BJ (cell line): ENCODE data around the gene IGF2R. TPM values are rescaled to one million over a fixed set of nuclear protein-coding genes. Genes with fewer than 3 reads are reported as not detected.
"Not testable (repeated sequence)": the region's sequence is repeated elsewhere in the genome, so short reads cannot be mapped to it uniquely, and the experiment has no call there.

ENCODE experiments used
- CTCF ChIA-PET: fragments of 350-600 bp; formaldehyde crosslinking; extraction: SDS; loops from one replicate; lab custom pipeline; 2021; ENCODE audit warnings: antibody characterized with exemption, inconsistent platforms; lab: Yijun Ruan, JAX
- POLR2A ChIA-PET: fragments of 300-600 bp; sonication (Branson Sonifier 250); formaldehyde crosslinking; extraction: SDS; loops from one replicate; lab custom pipeline; 2021; ENCODE audit warnings: antibody characterized with exemption; lab: Charles Lee
- DNase-seq: peaks from one replicate; pipeline ENCODE4 v3.0.0-alpha.2; 2011; ENCODE audit warnings: low read depth
- H3K27me3 ChIP-seq: 2 replicates; pipeline ENCODE4 v1.6.0; 2011; ENCODE audit warnings: low read length; ENCODE audit not compliant: control insufficient read depth, insufficient read depth
- H3K36me3 ChIP-seq: 2 replicates; pipeline ENCODE4 v1.5.1; 2011; ENCODE audit warnings: low read length; ENCODE audit not compliant: control insufficient read depth, insufficient read depth
- H3K4me3 ChIP-seq: 2 replicates; pipeline ENCODE4 v1.5.1; 2011; ENCODE audit warnings: low read depth, mild to moderate bottlenecking, control low read depth, low read length
- CTCF ChIP-seq: IDR thresholded peaks from 2 replicates; pipeline ENCODE4 v1.5.1; 2011; ENCODE audit warnings: low read depth, mild to moderate bottlenecking, control low read depth, inconsistent platforms, low read length, moderate library complexity; ENCODE audit not compliant: insufficient read depth
- polyA plus RNA-seq: library from polyadenylated mRNA; depleted of rRNA; stranded (reverse); fragments of >200 nt; gene quantifications from 2 replicates; pipeline ENCODE4 v1.2.3, GENCODE V29; 2011

The IGF2R gene
- polyA plus RNA-seq, 1 experiment: 39.4 TPM

GRCh38 chr6:160121558-160121957, 152.7 kb downstream of the IGF2R start, which contains the start of gene SLC22A1:
Gene SLC22A1, plus strand, starts transcription at chr6:160121815. Its CDS starts 121 bp downstream, at chr6:160121936.
- DNase-seq: no peak
- ChIA-PET CTCF (no interaction called here), POLR2A (no interaction called here)
- H3K36me3 ChIP-seq: no peaks in the 10 kb centered on the region; the same call in 1 of the 2 replicates
- TF ChIP-seq CTCF: no peak
- no peaks in the 10 kb centered on the region for H3K27me3 ChIP-seq
- no peak within 1 kb of the TSS for H3K4me3 ChIP-seq

DNA sequence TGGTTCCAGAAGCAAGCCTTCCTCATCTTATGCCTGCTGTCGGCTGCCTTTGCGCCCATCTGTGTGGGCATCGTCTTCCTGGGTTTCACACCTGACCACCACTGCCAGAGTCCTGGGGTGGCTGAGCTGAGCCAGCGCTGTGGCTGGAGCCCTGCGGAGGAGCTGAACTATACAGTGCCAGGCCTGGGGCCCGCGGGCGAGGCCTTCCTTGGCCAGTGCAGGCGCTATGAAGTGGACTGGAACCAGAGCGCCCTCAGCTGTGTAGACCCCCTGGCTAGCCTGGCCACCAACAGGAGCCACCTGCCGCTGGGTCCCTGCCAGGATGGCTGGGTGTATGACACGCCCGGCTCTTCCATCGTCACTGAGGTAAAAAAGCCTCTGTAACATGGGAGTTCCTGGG, 153.1 kb downstream of the IGF2R start:
- H3K4me3 ChIP-seq: no peak overlapping the region
- TF ChIP-seq CTCF: no peak
- ChIA-PET CTCF (no interaction called here), POLR2A (no interaction called here)
- no peaks in the 10 kb centered on the region; the same call in 1 of the 2 replicates for H3K36me3 ChIP-seq
- no peaks in the 10 kb centered on the region for H3K27me3 ChIP-seq
- no peak for DNase-seq

GRCh38 chr6:160122744-160123143, 153.9 kb downstream of the IGF2R start:
- Histone ChIP-seq H3K36me3 (no peaks in the 10 kb centered on the region; the same call in 1 of the 2 replicates), H3K27me3 (no peaks in the 10 kb centered on the region), H3K4me3 (no peak overlapping the region)
- no peak for DNase-seq
- no peak for TF ChIP-seq CTCF
- CTCF ChIA-PET: no interaction called here
- POLR2A ChIA-PET: no interaction called here

DNA sequence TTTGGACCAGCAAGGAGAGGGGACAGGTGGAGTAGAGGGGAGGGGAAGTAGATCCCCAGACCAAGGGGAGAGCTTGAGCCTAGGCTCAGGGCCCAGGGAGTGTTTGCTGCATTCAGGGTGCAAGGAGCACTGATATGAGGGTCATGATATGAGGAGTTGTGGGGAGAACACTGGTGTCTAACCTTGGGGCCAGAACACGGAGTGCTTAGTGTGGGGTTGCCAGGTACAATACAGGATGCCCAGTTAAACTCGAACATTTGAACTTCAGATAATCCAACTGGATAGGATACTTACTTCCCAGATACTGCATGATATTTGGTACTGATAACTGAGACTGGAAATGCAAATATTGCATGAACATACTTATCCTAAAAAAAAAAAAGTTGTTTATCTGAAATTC, 155.1 kb downstream of the IGF2R start:
- TF ChIP-seq CTCF: no peak
- DNase-seq: no peak
- Histone ChIP-seq H3K36me3 (no peaks in the 10 kb centered on the region; the same call in 1 of the 2 replicates), H3K4me3 (no peak overlapping the region), H3K27me3 (no peaks in the 10 kb centered on the region)
- POLR2A ChIA-PET: no interaction called here
- CTCF ChIA-PET: no interaction called here

GRCh38 chr6:160124605-160125004, 155.7 kb downstream of the IGF2R start:
- CTCF ChIA-PET: no interaction called here
- no peak for TF ChIP-seq CTCF
- Histone ChIP-seq H3K4me3 (no peak overlapping the region), H3K36me3 (no peaks in the 10 kb centered on the region; the same call in 1 of the 2 replicates), H3K27me3 (no peaks in the 10 kb centered on the region)
- POLR2A ChIA-PET: no interaction called here
- no peak for DNase-seq

GRCh38 chr6:160125105-160125504, 156.2 kb downstream of the IGF2R start:
- DNase-seq, CTCF ChIA-PET: not testable (repeated sequence)

More at GRCh38 chr6:160125105-160125504, 156.2 kb downstream of the IGF2R start:
- POLR2A ChIA-PET, H3K36me3 ChIP-seq, H3K4me3 ChIP-seq, H3K27me3 ChIP-seq: not testable (repeated sequence)
